BLaER1 treated with 17β-estradiol and CSF1 and Interleukin-3, amounts not matched to agents 10 nM and 100 nM (cell line): ENCODE measurements around the gene DGKG.

Experiments
- H3K27ac ChIP-seq, 11 experiments: shearing (Covaris generic); formaldehyde crosslinking; 2 replicates each; pipeline ENCODE4 v1.8.1; 2022
- H3K27me3 ChIP-seq, 11 experiments: shearing (Covaris generic); formaldehyde crosslinking; 2 replicates each; pipeline ENCODE4 v1.8.1; 2022
- H3K36me3 ChIP-seq, 11 experiments: shearing (Covaris generic); formaldehyde crosslinking; 2 replicates each; pipeline ENCODE4 v1.8.1; 2022
- H3K4me1 ChIP-seq, 10 experiments: shearing (Covaris generic); formaldehyde crosslinking; 2 replicates each; pipeline ENCODE4 v1.8.1; 2022
- H3K4me2 ChIP-seq, 11 experiments: shearing (Covaris generic); formaldehyde crosslinking; 2 replicates each; pipeline ENCODE4 v1.8.1; 2022
- H3K4me3 ChIP-seq, 10 experiments: shearing (Covaris generic); formaldehyde crosslinking; 2 replicates each; pipeline ENCODE4 v1.8.1; 2022
- H3K9ac ChIP-seq, 11 experiments: shearing (Covaris generic); formaldehyde crosslinking; 2 replicates each; pipeline ENCODE4 v1.8.1; 2022
- H3K9me3 ChIP-seq, 11 experiments: shearing (Covaris generic); formaldehyde crosslinking; replicated peaks in 1 of 11; 2 replicates each; pipeline ENCODE4 v1.8.1; 2022
- H4K20me1 ChIP-seq, 11 experiments: shearing (Covaris generic); formaldehyde crosslinking; 2 replicates each; pipeline ENCODE4 v1.8.1; 2022
- Cebpa-rat ChIP-seq, 11 experiments: shearing (Covaris generic); IDR thresholded peaks; 2 replicates each; pipeline ENCODE4 v1.8.1; 2022

Gene DGKG

GRCh38 chr3:186360779-186361178 lies 1.3 kb downstream of the DGKG start:
- no peak for TF ChIP-seq Cebpa-rat (IDR thresholded peaks at IDR 0.05)
- no peaks in the 10 kb centered on the region for H3K9me3 ChIP-seq

GRCh38 chr3:186359078-186359477 lies 3.0 kb downstream of the DGKG start:
- peaks cover 37 to 52% (median 44%) of the 10 kb centered on the region in 11 experiments for H3K27me3 ChIP-seq
- peak overlapping the region in 5 of 11 experiments; percentile 4 to 59 (median 46); a peak in 10 of 22 replicates for H3K4me2 ChIP-seq
- TF ChIP-seq Cebpa-rat (IDR thresholded peaks at IDR 0.05) = no peak
- no peaks in the 10 kb centered on the region for H3K36me3 ChIP-seq
- H3K27ac ChIP-seq = no peak overlapping the region
- peaks cover 16 to 33% (median 20%) of the 10 kb centered on the region in 10 experiments for H3K4me1 ChIP-seq
- H3K4me3 ChIP-seq = no peak overlapping the region
- H3K9me3 ChIP-seq = no peaks in the 10 kb centered on the region
- H4K20me1 ChIP-seq = peaks cover 0 to 8% (median 0%) of the 10 kb centered on the region in 11 experiments; a peak in 4 of 22 replicates
- no peak overlapping the region for H3K9ac ChIP-seq

More at GRCh38 chr3:186360779-186361178, 1.3 kb downstream of the DGKG start:
- H4K20me1 ChIP-seq = peaks cover 0 to 8% (median 0%) of the 10 kb centered on the region in 11 experiments; a peak in 4 of 22 replicates
- H3K27me3 ChIP-seq = peaks cover 37 to 54% (median 45%) of the 10 kb centered on the region in 11 experiments
- H3K36me3 ChIP-seq = no peaks in the 10 kb centered on the region
- no peak overlapping the region for H3K9ac ChIP-seq
- peak overlapping the region; percentile 79 to 98 (median 94) for H3K4me2 ChIP-seq
- no peak overlapping the region for H3K27ac ChIP-seq
- H3K4me3 ChIP-seq = peak overlapping the region in 7 of 10 experiments; percentile 47 to 74 (median 63); a peak in 12 of 20 replicates
- peaks cover 16 to 47% (median 22%) of the 10 kb centered on the region in 10 experiments for H3K4me1 ChIP-seq

DNA sequence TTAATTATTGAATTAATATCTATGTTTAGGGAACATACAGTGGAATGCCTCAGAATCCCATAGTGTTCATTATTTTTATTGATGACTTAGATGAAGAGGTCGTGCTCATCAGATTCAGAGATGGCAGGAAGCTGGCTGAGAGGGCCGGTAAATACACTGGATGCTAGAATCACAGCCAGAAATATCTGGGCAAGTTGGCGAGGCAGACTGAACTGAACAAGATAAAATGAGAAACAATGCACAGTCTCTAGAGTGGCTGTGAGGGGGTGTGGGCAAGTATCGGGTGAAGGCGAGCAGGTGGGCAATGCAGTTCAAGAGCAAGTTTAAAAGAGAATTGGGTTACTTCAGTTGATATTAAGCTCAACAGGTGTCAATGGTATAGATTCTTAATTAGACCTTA lies 5.9 kb downstream of the DGKG start:
- no peak overlapping the region for H3K9ac ChIP-seq
- H3K4me2 ChIP-seq = no peak overlapping the region
- H3K4me3 ChIP-seq = no peak overlapping the region
- H3K27me3 ChIP-seq = peaks cover 13 to 23% (median 17%) of the 10 kb centered on the region in 11 experiments
- H4K20me1 ChIP-seq = peaks cover 0 to 2% (median 0%) of the 10 kb centered on the region in 11 experiments; a peak in 2 of 22 replicates
- peaks cover 5 to 21% (median 9%) of the 10 kb centered on the region in 10 experiments for H3K4me1 ChIP-seq
- H3K36me3 ChIP-seq = no peaks in the 10 kb centered on the region
- no peak overlapping the region for H3K27ac ChIP-seq
- no peak for TF ChIP-seq Cebpa-rat (IDR thresholded peaks at IDR 0.05)
- no peaks in the 10 kb centered on the region for H3K9me3 ChIP-seq

- no peaks in the 10 kb centered on the region for H4K20me1 ChIP-seq
- H3K9ac ChIP-seq = no peak overlapping the region
- no peak for TF ChIP-seq Cebpa-rat (IDR thresholded peaks at IDR 0.05)
- H3K27me3 ChIP-seq = peaks cover 0 to 3% (median 0%) of the 10 kb centered on the region in 11 experiments; a peak in 4 of 22 replicates
- 0 out of 22 replicates have a peak, but pooled peaks cover 0 to 7% (median 0%) of the 10 kb centered on the region in 11 experiments for H3K9me3 ChIP-seq
- peaks cover 0 to 5% (median 1%) of the 10 kb centered on the region in 10 experiments; a peak in 9 of 20 replicates for H3K4me1 ChIP-seq
- no peaks in the 10 kb centered on the region for H3K36me3 ChIP-seq
- H3K27ac ChIP-seq = no peak overlapping the region
- H3K4me3 ChIP-seq = no peak overlapping the region
- H3K4me2 ChIP-seq = no peak overlapping the region
Measured at GRCh38 chr3:186354100-186354499, 7.9 kb downstream of the DGKG start.

DNA sequence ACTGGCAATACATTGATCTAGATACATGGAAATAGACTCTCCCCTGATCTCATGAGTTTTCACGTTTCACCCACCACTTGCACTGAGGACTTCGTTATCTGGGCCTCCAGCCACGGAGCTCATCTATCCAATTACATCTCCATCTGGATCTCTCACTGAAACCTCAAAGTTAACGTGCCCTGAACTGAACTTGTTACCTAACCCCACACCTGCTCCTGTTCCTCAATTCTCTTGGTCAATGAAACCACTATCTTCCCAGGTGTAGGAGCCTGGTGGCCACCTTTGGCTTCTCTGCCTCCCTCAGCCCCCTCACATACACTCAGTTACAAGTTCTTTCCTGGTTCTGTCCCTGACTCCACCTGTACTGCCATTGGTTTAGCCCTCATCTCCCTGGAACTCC lies 9.7 kb downstream of the DGKG start:
- Histone ChIP-seq H3K9me3 (0 out of 22 replicates have a peak, but pooled peaks cover 0 to 7% (median 0%) of the 10 kb centered on the region in 11 experiments), H3K27ac (no peak overlapping the region), H3K27me3 (no peaks in the 10 kb centered on the region), H3K4me1 (no peaks in the 10 kb centered on the region), H3K4me2 (no peak overlapping the region), H3K4me3 (no peak overlapping the region), H3K9ac (no peak overlapping the region), H4K20me1 (no peaks in the 10 kb centered on the region), H3K36me3 (no peaks in the 10 kb centered on the region)
- no peak for TF ChIP-seq Cebpa-rat (IDR thresholded peaks at IDR 0.05)

DNA sequence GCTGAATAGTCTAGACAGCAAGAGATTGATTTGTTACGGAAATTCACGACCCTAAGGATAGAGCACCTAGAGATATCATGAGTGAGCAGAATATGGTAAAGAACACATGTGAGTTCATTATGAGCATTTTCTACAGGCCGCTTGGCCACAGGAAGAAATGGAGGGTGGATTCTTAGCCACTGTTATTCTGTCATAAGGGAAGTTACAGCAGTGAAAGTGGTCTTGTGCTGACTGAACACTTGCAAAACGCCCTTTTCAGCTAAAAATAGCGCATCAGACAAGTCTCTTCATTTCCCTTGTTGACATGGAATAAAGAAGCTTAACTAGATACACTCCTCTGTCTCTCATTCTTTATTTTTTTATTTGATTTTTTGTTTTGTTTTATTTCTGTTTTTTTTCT lies 19.8 kb downstream of the DGKG start:
- peaks cover 0 to 6% (median 3%) of the 10 kb centered on the region in 11 experiments; a peak in 6 of 22 replicates for H3K9me3 ChIP-seq

GRCh38 chr3:186340204-186340603 lies 21.8 kb downstream of the DGKG start:
- Histone ChIP-seq H3K9ac (no peak overlapping the region), H3K27me3 (no peaks in the 10 kb centered on the region), H4K20me1 (no peaks in the 10 kb centered on the region), H3K27ac (peak overlapping the region in 4 of 11 experiments; percentile 27 to 36 (median 29); a peak in 3 of 22 replicates), H3K4me2 (peak overlapping the region; percentile 43 to 74 (median 59); a peak in 21 of 22 replicates), H3K36me3 (no peaks in the 10 kb centered on the region), H3K4me3 (no peak overlapping the region), H3K9me3 (peaks cover 0 to 6% (median 3%) of the 10 kb centered on the region in 11 experiments; a peak in 6 of 22 replicates), H3K4me1 (peaks cover 29 to 50% (median 37%) of the 10 kb centered on the region in 10 experiments)
- no peak for TF ChIP-seq Cebpa-rat (IDR thresholded peaks at IDR 0.05)

More for the DNA sequence above, 19.8 kb downstream of the DGKG start:
- Histone ChIP-seq H3K27ac (peak overlapping the region in 9 of 11 experiments; percentile 7 to 78 (median 33); a peak in 13 of 22 replicates), H3K9ac (peak overlapping the region in 3 of 11 experiments; percentile 42 to 56 (median 53); a peak in 4 of 22 replicates), H3K4me3 (no peak overlapping the region), H4K20me1 (no peaks in the 10 kb centered on the region), H3K27me3 (no peaks in the 10 kb centered on the region), H3K4me2 (peak overlapping the region; percentile 14 to 84 (median 60)), H3K36me3 (no peaks in the 10 kb centered on the region), H3K4me1 (peaks cover 29 to 50% (median 37%) of the 10 kb centered on the region in 10 experiments)
- 0 out of 22 replicates have a peak, but pooled peaks of 2 of the 11 experiments have one; percentile 23 to 26 for TF ChIP-seq Cebpa-rat (IDR thresholded peaks at IDR 0.05)

- Histone ChIP-seq H3K4me3 (no peak overlapping the region), H3K4me2 (peak overlapping the region; percentile 43 to 74 (median 59)), H3K27ac (peak overlapping the region in 9 of 11 experiments; percentile 1 to 58 (median 31); a peak in 13 of 22 replicates), H3K4me1 (peaks cover 29 to 50% (median 37%) of the 10 kb centered on the region in 10 experiments), H3K9ac (peak overlapping the region in 2 of 11 experiments; percentile 29 to 36; a peak in 1 of 22 replicates), H3K36me3 (no peaks in the 10 kb centered on the region), H3K9me3 (peaks cover 0 to 6% (median 3%) of the 10 kb centered on the region in 11 experiments; a peak in 6 of 22 replicates), H4K20me1 (no peaks in the 10 kb centered on the region), H3K27me3 (no peaks in the 10 kb centered on the region)
- TF ChIP-seq Cebpa-rat (IDR thresholded peaks at IDR 0.05) = no peak
Measured at GRCh38 chr3:186339180-186339918, 22.7 kb downstream of the DGKG start.

GRCh38 chr3:186333256-186333655 lies 28.8 kb downstream of the DGKG start:
- Histone ChIP-seq H3K27ac (no peak overlapping the region), H3K36me3 (no peaks in the 10 kb centered on the region), H3K4me2 (no peak overlapping the region), H3K4me1 (no peaks in the 10 kb centered on the region), H3K9ac (no peak overlapping the region), H4K20me1 (no peaks in the 10 kb centered on the region), H3K9me3 (no peaks in the 10 kb centered on the region), H3K27me3 (no peaks in the 10 kb centered on the region), H3K4me3 (no peak overlapping the region)
- no peak for TF ChIP-seq Cebpa-rat (IDR thresholded peaks at IDR 0.05)
